MM.1S (cell line): ENCODE measurements around the gene LYSMD3.

ENCODE experiments used
- DNase-seq: peaks from one replicate; pipeline ENCODE4 v3.0.0-alpha.2; 2015
- H2AFZ ChIP-seq: fragments of 300-600 bp; sonication (generic); 2 replicates; pipeline ENCODE4 v1.6.0; 2016; ENCODE audit warnings: antibody characterized with exemption, low read length
- H3F3A ChIP-seq: fragments of 300-600 bp; sonication (generic); 2 replicates; pipeline ENCODE4 v1.6.1; 2016; ENCODE audit warnings: mild to moderate bottlenecking, antibody characterized with exemption, low read length, moderate library complexity, mixed read lengths; ENCODE audit not compliant: insufficient read depth
- H3K27ac ChIP-seq: fragments of 300-600 bp; sonication (generic); 2 replicates; pipeline ENCODE4 v1.5.1; 2016; ENCODE audit warnings: mild to moderate bottlenecking, low read length
- H3K27me3 ChIP-seq: fragments of 300-600 bp; sonication (generic); replicated peaks from 2 replicates; pipeline ENCODE4 v1.6.0; 2016; ENCODE audit warnings: low read length; ENCODE audit not compliant: insufficient read depth
- H3K36me3 ChIP-seq: fragments of 300-600 bp; sonication (generic); replicated peaks from 2 replicates; pipeline ENCODE4 v1.6.1; 2016; ENCODE audit warnings: mild to moderate bottlenecking, low read length, mixed read lengths; ENCODE audit not compliant: insufficient read depth
- H3K4me1 ChIP-seq: fragments of 300-600 bp; sonication (generic); 2 replicates; pipeline ENCODE4 v1.6.1; 2016; ENCODE audit warnings: low read length, mixed read lengths
- H3K4me2 ChIP-seq: fragments of 300-600 bp; sonication (generic); 2 replicates; pipeline ENCODE4 v1.6.0; 2016; ENCODE audit warnings: low read depth, low read length
- H3K4me3 ChIP-seq: fragments of 300-600 bp; sonication (generic); 2 replicates; pipeline ENCODE4 v1.5.1; 2016; ENCODE audit warnings: low read length, mixed read lengths
- H3K79me2 ChIP-seq: fragments of 300-600 bp; sonication (generic); 2 replicates; pipeline ENCODE4 v1.6.1; 2016; ENCODE audit warnings: mixed run types, low read length, mixed read lengths
- H3K9ac ChIP-seq: fragments of 300-600 bp; sonication (generic); 2 replicates; pipeline ENCODE4 v1.6.1; 2016; ENCODE audit warnings: low read length, mixed read lengths
- H3K9me2 ChIP-seq: fragments of 300-600 bp; sonication (generic); replicated peaks from 2 replicates; pipeline ENCODE4 v1.6.1; 2016; ENCODE audit warnings: mild to moderate bottlenecking, low read length, mixed read lengths; ENCODE audit not compliant: insufficient read depth
- H3K9me3 ChIP-seq: fragments of 300-600 bp; sonication (generic); replicated peaks from 2 replicates; pipeline ENCODE4 v1.6.1; 2016; ENCODE audit warnings: mild to moderate bottlenecking, low read length, mixed read lengths; ENCODE audit not compliant: insufficient read depth
- H4K20me1 ChIP-seq: fragments of 300-600 bp; sonication (generic); 2 replicates; pipeline ENCODE4 v1.6.1; 2016; ENCODE audit warnings: mild to moderate bottlenecking, low read length, moderate library complexity, mixed read lengths; ENCODE audit not compliant: insufficient read depth
- CTCF ChIP-seq: fragments of 300-600 bp; sonication (generic); IDR thresholded peaks from 2 replicates; pipeline ENCODE4 v1.5.1; 2016; ENCODE audit warnings: antibody characterized with exemption, low read length, mixed read lengths
- EZH2 ChIP-seq: fragments of 300-600 bp; sonication (generic); optimal IDR thresholded peaks from 2 replicates; pipeline ENCODE3; 2017; ENCODE audit warnings: low read depth, mild to moderate bottlenecking, antibody characterized with exemption, low read length, mixed read lengths
- EZH2phosphoT487 ChIP-seq: fragments of 300-600 bp; sonication (generic); IDR thresholded peaks from 2 replicates; pipeline ENCODE4 v1.6.1; 2018; ENCODE audit warnings: antibody characterized with exemption, low read length

The LYSMD3 gene

GRCh38 chr5:90558344-90559192 lies 29.2 kb upstream of the LYSMD3 start, which contains the start of gene ADGRV1:
ADGRV1 (plus strand) TSS chr5:90558797; CDS start chr5:90558896, 99 bp downstream.
- Histone ChIP-seq H3K4me3 (peak within 1 kb of the TSS; percentile 62), H3K4me1 (peaks cover 8% of the 10 kb centered on the region; the same call in 1 of the 2 replicates)
- peak; percentile 95 for DNase-seq

GRCh38 chr5:90557871-90558270 lies 28.5 kb upstream of the LYSMD3 start:
- peak overlapping the region; percentile 62 for H2AFZ ChIP-seq
- H3K9ac ChIP-seq: peak overlapping the region; percentile 18; the same call in 1 of the 2 replicates
- H3K4me3 ChIP-seq: peak overlapping the region; percentile 62
- no peaks in the 10 kb centered on the region for H3K27me3 ChIP-seq
- no peaks in the 10 kb centered on the region for H3K9me3 ChIP-seq
- no peaks in the 10 kb centered on the region for H4K20me1 ChIP-seq
- peaks cover 8% of the 10 kb centered on the region; the same call in 1 of the 2 replicates for H3K4me1 ChIP-seq
- TF ChIP-seq EZH2 (no peak), EZH2phosphoT487 (no peak), CTCF (no peak)
- DNase-seq: peak; percentile 19
- 0 out of 2 replicates have a peak, but pooled peaks cover 3% of the 10 kb centered on the region for H3K79me2 ChIP-seq
- H3K9me2 ChIP-seq: no peaks in the 10 kb centered on the region
- no peak overlapping the region for H3K27ac ChIP-seq
- H3F3A ChIP-seq: no peaks in the 10 kb centered on the region
- H3K4me2 ChIP-seq: peak overlapping the region; percentile 67
- no peaks in the 10 kb centered on the region for H3K36me3 ChIP-seq

More at GRCh38 chr5:90558344-90559192, 29.2 kb upstream of the LYSMD3 start, which contains the start of gene ADGRV1:
- Histone ChIP-seq H3K27ac (peak within 1 kb of the TSS; percentile 30; the same call in 1 of the 2 replicates), H3K36me3 (no peaks in the 10 kb centered on the region), H3K4me2 (peak within 1 kb of the TSS; percentile 67), H3K9me3 (no peaks in the 10 kb centered on the region), H3K9ac (peak within 1 kb of the TSS; percentile 34; the same call in 1 of the 2 replicates), H2AFZ (peak within 1 kb of the TSS; percentile 78), H3K27me3 (no peaks in the 10 kb centered on the region), H3F3A (no peaks in the 10 kb centered on the region), H3K79me2 (0 out of 2 replicates have a peak, but pooled peaks cover 3% of the 10 kb centered on the region), H3K9me2 (no peaks in the 10 kb centered on the region), H4K20me1 (no peaks in the 10 kb centered on the region)
- TF ChIP-seq EZH2 (no peak), CTCF (no peak)

GRCh38 chr5:90557391-90557790 lies 28.0 kb upstream of the LYSMD3 start:
- Histone ChIP-seq H4K20me1 (no peaks in the 10 kb centered on the region), H3K9me3 (no peaks in the 10 kb centered on the region), H3K4me3 (no peak overlapping the region), H3K27me3 (no peaks in the 10 kb centered on the region), H3F3A (no peaks in the 10 kb centered on the region), H3K9me2 (no peaks in the 10 kb centered on the region), H3K4me1 (peaks cover 8% of the 10 kb centered on the region; the same call in 1 of the 2 replicates), H3K9ac (no peak overlapping the region), H3K4me2 (peak overlapping the region; percentile 67; the same call in 1 of the 2 replicates), H3K79me2 (0 out of 2 replicates have a peak, but pooled peaks cover 3% of the 10 kb centered on the region), H2AFZ (no peak overlapping the region), H3K27ac (no peak overlapping the region), H3K36me3 (no peaks in the 10 kb centered on the region)
- TF ChIP-seq CTCF (no peak), EZH2 (no peak), EZH2phosphoT487 (no peak)
- DNase-seq: no peak
